Measurements from ENCODE around the gene LY6G6F. TPM values are rescaled to one million over a fixed set of nuclear protein-coding genes. Genes with fewer than 3 reads are reported as not detected.

LY6G6F gene
- total and polyA plus RNA-seq, 2 of the 13 experiments (the other 11 are each of a cell fraction or from before 2014, with no cell fraction given): not detected

DNA sequence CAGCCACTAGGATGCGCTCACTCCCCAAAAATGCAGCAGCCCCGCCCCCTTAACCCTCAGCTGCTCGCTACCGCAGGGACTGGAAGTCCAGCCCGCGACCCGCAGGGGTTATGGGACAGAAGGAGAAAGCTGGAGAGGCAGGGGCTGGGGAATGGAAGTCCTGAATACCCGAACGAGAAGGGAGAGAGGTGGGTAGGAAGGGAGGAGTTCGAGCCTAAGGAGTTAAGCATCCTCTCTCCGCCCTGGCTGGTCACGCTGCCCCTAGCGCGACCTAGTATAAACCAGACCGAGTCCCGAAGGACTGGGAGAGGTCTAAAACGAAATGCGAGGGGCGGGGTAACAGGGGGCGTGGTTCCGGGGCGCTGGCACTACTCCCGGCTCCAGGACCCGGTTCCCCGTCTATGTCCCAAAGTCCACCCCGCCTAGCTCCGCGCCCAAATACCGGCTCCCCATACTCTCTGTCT, 22.9 kb downstream of the LY6G6F start (continued):
- TF ChIP-seq, protein P1, sequence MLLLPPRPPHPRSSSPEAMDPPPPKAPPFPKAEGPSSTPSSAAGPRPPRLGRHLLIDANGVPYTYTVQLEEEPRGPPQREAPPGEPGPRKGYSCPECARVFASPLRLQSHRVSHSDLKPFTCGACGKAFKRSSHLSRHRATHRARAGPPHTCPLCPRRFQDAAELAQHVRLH (CRISPR knock-in tag; IDR thresholded peaks at IDR 0.05; ENCODE audit: borderline replicate concordance, low read depth): no peak; the same call in 1 of the 2 replicates
- TF ChIP-seq MXD4 (CRISPR knock-in tag; IDR thresholded peaks at IDR 0.05): peak; percentile 73; the same call in 1 of the 2 replicates
- no peak for TF ChIP-seq RAD51 (IDR thresholded peaks at IDR 0.05; ENCODE audit: borderline replicate concordance)
- TF ChIP-seq SAP130 (CRISPR knock-in tag; IDR thresholded peaks at IDR 0.05; ENCODE audit: low read depth): peak; percentile 79
- TF ChIP-seq PPARG (CRISPR knock-in tag; conservative IDR thresholded peaks at IDR 0.05): peak; percentile 57; the same call in 1 of the 2 replicates
- TF ChIP-seq SETDB1 (CRISPR knock-in tag; IDR thresholded peaks at IDR 0.05; ENCODE audit: borderline replicate concordance): no peak
- TF ChIP-seq ZNF337 (CRISPR knock-in tag; IDR thresholded peaks at IDR 0.05; ENCODE audit: borderline replicate concordance, low read depth): peak; percentile 37; the same call in 1 of the 2 replicates
- no peak for TF ChIP-seq ZNF431 (CRISPR knock-in tag; IDR thresholded peaks at IDR 0.05; ENCODE audit: borderline replicate concordance, low read depth)
- TF ChIP-seq, protein P2, sequence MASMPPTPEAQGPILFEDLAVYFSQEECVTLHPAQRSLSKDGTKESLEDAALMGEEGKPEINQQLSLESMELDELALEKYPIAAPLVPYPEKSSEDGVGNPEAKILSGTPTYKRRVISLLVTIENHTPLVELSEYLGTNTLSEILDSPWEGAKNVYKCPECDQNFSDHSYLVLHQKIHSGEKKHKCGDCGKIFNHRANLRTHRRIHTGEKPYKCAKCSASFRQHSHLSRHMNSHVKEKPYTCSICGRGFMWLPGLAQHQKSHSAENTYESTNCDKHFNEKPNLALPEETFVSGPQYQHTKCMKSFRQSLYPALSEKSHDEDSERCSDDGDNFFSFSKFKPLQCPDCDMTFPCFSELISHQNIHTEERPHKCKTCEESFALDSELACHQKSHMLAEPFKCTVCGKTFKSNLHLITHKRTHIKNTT (CRISPR knock-in tag; IDR thresholded peaks at IDR 0.05): no peak
- peak; percentile 68; the same call in 1 of the 2 replicates for TF ChIP-seq ZNF343 (CRISPR knock-in tag; IDR thresholded peaks at IDR 0.05)
- TF ChIP-seq SIN3B (IDR thresholded peaks at IDR 0.05; ENCODE audit: low read length): 0 out of 2 replicates have a peak, but pooled peaks have one; percentile 56
- no peak; the same call in 1 of the 2 replicates for TF ChIP-seq ZNF317 (CRISPR knock-in tag; IDR thresholded peaks at IDR 0.05)
- peak; percentile 80; the same call in 1 of the 2 replicates for TF ChIP-seq ZNF777 (CRISPR knock-in tag; IDR thresholded peaks at IDR 0.05)
- peak; percentile 63 for TF ChIP-seq ZNF264 (CRISPR knock-in tag; IDR thresholded peaks at IDR 0.05)
- no peak for TF ChIP-seq ESRRA (CRISPR knock-in tag; IDR thresholded peaks at IDR 0.05; ENCODE audit: low read depth)
- TF ChIP-seq, protein P3, sequence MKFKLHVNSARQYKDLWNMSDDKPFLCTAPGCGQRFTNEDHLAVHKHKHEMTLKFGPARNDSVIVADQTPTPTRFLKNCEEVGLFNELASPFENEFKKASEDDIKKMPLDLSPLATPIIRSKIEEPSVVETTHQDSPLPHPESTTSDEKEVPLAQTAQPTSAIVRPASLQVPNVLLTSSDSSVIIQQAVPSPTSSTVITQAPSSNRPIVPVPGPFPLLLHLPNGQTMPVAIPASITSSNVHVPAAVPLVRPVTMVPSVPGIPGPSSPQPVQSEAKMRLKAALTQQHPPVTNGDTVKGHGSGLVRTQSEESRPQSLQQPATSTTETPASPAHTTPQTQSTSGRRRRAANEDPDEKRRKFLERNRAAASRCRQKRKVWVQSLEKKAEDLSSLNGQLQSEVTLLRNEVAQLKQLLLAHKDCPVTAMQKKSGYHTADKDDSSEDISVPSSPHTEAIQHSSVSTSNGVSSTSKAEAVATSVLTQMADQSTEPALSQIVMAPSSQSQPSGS (CRISPR knock-in tag; IDR thresholded peaks at IDR 0.05): peak; percentile 79
- TF ChIP-seq, protein P4, sequence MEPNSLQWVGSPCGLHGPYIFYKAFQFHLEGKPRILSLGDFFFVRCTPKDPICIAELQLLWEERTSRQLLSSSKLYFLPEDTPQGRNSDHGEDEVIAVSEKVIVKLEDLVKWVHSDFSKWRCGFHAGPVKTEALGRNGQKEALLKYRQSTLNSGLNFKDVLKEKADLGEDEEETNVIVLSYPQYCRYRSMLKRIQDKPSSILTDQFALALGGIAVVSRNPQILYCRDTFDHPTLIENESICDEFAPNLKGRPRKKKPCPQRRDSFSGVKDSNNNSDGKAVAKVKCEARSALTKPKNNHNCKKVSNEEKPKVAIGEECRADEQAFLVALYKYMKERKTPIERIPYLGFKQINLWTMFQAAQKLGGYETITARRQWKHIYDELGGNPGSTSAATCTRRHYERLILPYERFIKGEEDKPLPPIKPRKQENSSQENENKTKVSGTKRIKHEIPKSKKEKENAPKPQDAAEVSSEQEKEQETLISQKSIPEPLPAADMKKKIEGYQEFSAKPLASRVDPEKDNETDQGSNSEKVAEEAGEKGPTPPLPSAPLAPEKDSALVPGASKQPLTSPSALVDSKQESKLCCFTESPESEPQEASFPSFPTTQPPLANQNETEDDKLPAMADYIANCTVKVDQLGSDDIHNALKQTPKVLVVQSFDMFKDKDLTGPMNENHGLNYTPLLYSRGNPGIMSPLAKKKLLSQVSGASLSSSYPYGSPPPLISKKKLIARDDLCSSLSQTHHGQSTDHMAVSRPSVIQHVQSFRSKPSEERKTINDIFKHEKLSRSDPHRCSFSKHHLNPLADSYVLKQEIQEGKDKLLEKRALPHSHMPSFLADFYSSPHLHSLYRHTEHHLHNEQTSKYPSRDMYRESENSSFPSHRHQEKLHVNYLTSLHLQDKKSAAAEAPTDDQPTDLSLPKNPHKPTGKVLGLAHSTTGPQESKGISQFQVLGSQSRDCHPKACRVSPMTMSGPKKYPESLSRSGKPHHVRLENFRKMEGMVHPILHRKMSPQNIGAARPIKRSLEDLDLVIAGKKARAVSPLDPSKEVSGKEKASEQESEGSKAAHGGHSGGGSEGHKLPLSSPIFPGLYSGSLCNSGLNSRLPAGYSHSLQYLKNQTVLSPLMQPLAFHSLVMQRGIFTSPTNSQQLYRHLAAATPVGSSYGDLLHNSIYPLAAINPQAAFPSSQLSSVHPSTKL (CRISPR knock-in tag; IDR thresholded peaks at IDR 0.05): peak; percentile 40; the same call in 1 of the 2 replicates
- peak; percentile 35 for TF ChIP-seq MEIS2 (CRISPR knock-in tag; IDR thresholded peaks at IDR 0.05)
- no peak for TF ChIP-seq U2AF2 (IDR thresholded peaks at IDR 0.05; ENCODE audit: low read depth, low read length)
- TF ChIP-seq, protein P5, sequence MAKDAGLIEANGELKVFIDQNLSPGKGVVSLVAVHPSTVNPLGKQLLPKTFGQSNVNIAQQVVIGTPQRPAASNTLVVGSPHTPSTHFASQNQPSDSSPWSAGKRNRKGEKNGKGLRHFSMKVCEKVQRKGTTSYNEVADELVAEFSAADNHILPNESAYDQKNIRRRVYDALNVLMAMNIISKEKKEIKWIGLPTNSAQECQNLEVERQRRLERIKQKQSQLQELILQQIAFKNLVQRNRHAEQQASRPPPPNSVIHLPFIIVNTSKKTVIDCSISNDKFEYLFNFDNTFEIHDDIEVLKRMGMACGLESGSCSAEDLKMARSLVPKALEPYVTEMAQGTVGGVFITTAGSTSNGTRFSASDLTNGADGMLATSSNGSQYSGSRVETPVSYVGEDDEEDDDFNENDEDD (CRISPR knock-in tag; IDR thresholded peaks at IDR 0.05; ENCODE audit: borderline replicate concordance): no peak
- TF ChIP-seq PITX1 (CRISPR knock-in tag; IDR thresholded peaks at IDR 0.05): peak; percentile 43; the same call in 1 of the 2 replicates
